GM12878 (cell line): ENCODE results near the gene DTX4. TPM values are rescaled to one million over a fixed set of nuclear protein-coding genes. Genes with fewer than 3 reads are reported as not detected.

Experiments
- ATAC-seq: fragments of 200-7000 bp; cut with Tn5 transposase; 3 replicates; pipeline ENCODE4 v1.9.1; 2020; ENCODE audit warnings: mild to moderate bottlenecking, moderate library complexity
- BruUV-seq: library from RNA; stranded (reverse); fragments of 400-500 nt; replicated peaks from 2 replicates; lab custom pipeline; 2021; lab: Mats Ljungman, UMichigan
- CTCF ChIA-PET: fragments of 300-600 bp; sonication (Branson Sonifier 250); formaldehyde crosslinking; extraction: SDS; loops from one replicate; lab custom pipeline; 2021; ENCODE audit warnings: inconsistent platforms; lab: Yijun Ruan, JAX
- POLR2A ChIA-PET: fragments of 350-600 bp; formaldehyde crosslinking; extraction: SDS; loops from one replicate; lab custom pipeline; 2021; ENCODE audit warnings: inconsistent platforms; lab: Charles Lee
- RAD21 ChIA-PET: fragments of 300-600 bp; sonication (Branson Sonifier 250); formaldehyde crosslinking; loops from one replicate; lab custom pipeline; 2023; ENCODE audit warnings: antibody characterized with exemption; ENCODE audit not compliant: unreplicated experiment; lab: Charles Lee
- SMC1A ChIA-PET: fragments of 300-600 bp; sonication (Branson Sonifier 250); formaldehyde crosslinking; loops from one replicate; lab custom pipeline; 2023; ENCODE audit not compliant: unreplicated experiment, uncharacterized antibody; lab: Charles Lee
- DNase-seq: peaks from one replicate; pipeline ENCODE4 v3.0.0-alpha.2; 2011; ENCODE audit warnings: low read depth, low spot score
- FAIRE-seq: peaks from 3 replicates; lab custom pipeline; 2011; peaks lifted over from hg19 to GRCh38; lab: Jason Lieb, UNC
- H2AFZ ChIP-seq: 2 replicates; pipeline ENCODE4 v1.6.0; 2011; ENCODE audit warnings: low read depth, low read length, control low read depth; ENCODE audit not compliant: control insufficient read depth
- H3K27ac ChIP-seq: 2 replicates; pipeline ENCODE4 v1.5.1; 2011; ENCODE audit warnings: control low read depth; ENCODE audit not compliant: control insufficient read depth, insufficient read depth
- H3K27me3 ChIP-seq, 2 experiments: replicated peaks in 1 of 2; 2 replicates each; pipeline versions ENCODE4 v1.6.0 to v1.6.1; 2011; ENCODE audit warnings: low read length in 1 of 2; ENCODE audit not compliant: control insufficient read depth in 2 of 2, insufficient read depth in 2 of 2
- H3K36me3 ChIP-seq, 2 experiments: 2 replicates each; pipeline ENCODE4 v1.5.1; 2011; ENCODE audit warnings: low read length in 1 of 2; ENCODE audit not compliant: control insufficient read depth in 2 of 2, insufficient read depth in 2 of 2
- H3K4me1 ChIP-seq: 2 replicates; pipeline ENCODE4 v1.6.1; 2011; ENCODE audit warnings: mild to moderate bottlenecking, low read length, moderate library complexity, mixed read lengths; ENCODE audit not compliant: control insufficient read depth, insufficient read depth
- H3K4me2 ChIP-seq: 2 replicates; pipeline ENCODE4 v1.6.0; 2011; ENCODE audit warnings: control low read depth; ENCODE audit not compliant: control insufficient read depth, insufficient read depth
- H3K4me3 ChIP-seq: fragments of 200-600 bp; sonication (generic); 2 replicates; pipeline ENCODE4 v1.5.1; 2016
- H3K79me2 ChIP-seq: 2 replicates; pipeline ENCODE4 v1.6.0; 2011; ENCODE audit warnings: low read length; ENCODE audit not compliant: control insufficient read depth, insufficient read depth
- H3K9ac ChIP-seq: 2 replicates; pipeline ENCODE4 v1.8.0; 2011; ENCODE audit warnings: low read length, control low read depth, mixed read lengths; ENCODE audit not compliant: control insufficient read depth, insufficient read depth
- H3K9me3 ChIP-seq: replicated peaks from 3 replicates; pipeline ENCODE4 v1.5.1; 2011; ENCODE audit warnings: mild to moderate bottlenecking, low read length; ENCODE audit not compliant: control insufficient read depth, insufficient read depth
- H4K20me1 ChIP-seq: 2 replicates; pipeline ENCODE4 v1.6.0; 2011; ENCODE audit not compliant: control insufficient read depth, insufficient read depth
- BHLHE40 ChIP-seq, 2 experiments: fragments of 450-650 bp in 1 of 2; IDR thresholded peaks; 2 replicates each; pipeline ENCODE4 v1.6.1; 2011 to 2017; ENCODE audit warnings: low read depth in 2 of 2, borderline replicate concordance in 1 of 2, improper control_type of control experiment in 1 of 2, low read length in 1 of 2, mild to moderate bottlenecking in 1 of 2
- CBFB ChIP-seq: IDR thresholded peaks from 2 replicates; pipeline ENCODE4 v1.6.1; 2016; ENCODE audit warnings: antibody characterized with exemption, low read depth
- CHD2 ChIP-seq: IDR thresholded peaks from 2 replicates; pipeline ENCODE4 v1.6.1; 2011; ENCODE audit warnings: low read depth, low read length, improper control_type of control experiment, borderline replicate concordance
- HDAC2 ChIP-seq: fragments of 200-600 bp; sonication (generic); IDR thresholded peaks from 2 replicates; pipeline ENCODE4 v1.6.1; 2017
- IRF4 ChIP-seq: IDR thresholded peaks from 2 replicates; pipeline ENCODE4 v1.6.1; 2011; ENCODE audit warnings: low read depth, low read length
- MEF2A ChIP-seq: IDR thresholded peaks from 2 replicates; pipeline ENCODE4 v1.6.1; 2011; ENCODE audit warnings: low read depth, mild to moderate bottlenecking, low read length, moderate library complexity; ENCODE audit not compliant: insufficient read depth
- NFYB ChIP-seq: IDR thresholded peaks from 2 replicates; pipeline ENCODE4 v1.6.1; 2011; ENCODE audit warnings: low read depth, mild to moderate bottlenecking, low read length, improper control_type of control experiment, moderate library complexity; ENCODE audit not compliant: insufficient read depth
- PAX5 ChIP-seq: IDR thresholded peaks from 2 replicates; pipeline ENCODE4 v1.6.1; 2011; ENCODE audit warnings: low read depth, low read length, borderline replicate concordance
- POLR2A ChIP-seq: IDR thresholded peaks from 2 replicates; pipeline ENCODE4 v1.6.1; 2011; ENCODE audit warnings: low read depth, mild to moderate bottlenecking, low read length
- POU2F2 ChIP-seq: IDR thresholded peaks from 3 replicates; pipeline ENCODE4 v1.6.1; 2011; ENCODE audit warnings: low read depth, mild to moderate bottlenecking, low read length, borderline replicate concordance
- SREBF2 ChIP-seq: IDR thresholded peaks from 2 replicates; pipeline ENCODE4 v1.6.1; 2012; ENCODE audit warnings: mild to moderate bottlenecking, low read length
- TCF3 ChIP-seq: IDR thresholded peaks from 2 replicates; pipeline ENCODE4 v1.6.1; 2012; ENCODE audit warnings: low read depth, mild to moderate bottlenecking, low read length, borderline replicate concordance; ENCODE audit not compliant: insufficient read depth
- YY1 ChIP-seq: IDR thresholded peaks from 2 replicates; pipeline ENCODE4 v1.6.1; 2011; ENCODE audit warnings: low read depth, mild to moderate bottlenecking, low read length
- WGBS: methylation state at CpG from one replicate; pipeline ENCODE4 v1.1.6; 2016; ENCODE audit warnings: low lambda C conversion rate; ENCODE audit not compliant: insufficient replicate concordance, insufficient coverage; ENCODE audit errors: missing lambda C conversion rate; 5-methylcytosine and 5-hydroxymethylcytosine counted together
- in situ Hi-C: fragments of 300-500 bp; cut with MboI; formaldehyde crosslinking; loops from 9 replicates; pipeline ENCODE4 v1.14.3; 2018; ENCODE audit warnings: mixed read lengths
- intact Hi-C: fragments of 100-400 bp; cut with micrococcal nuclease; formaldehyde crosslinking; loops from one replicate; pipeline ENCODE4 v1.14.2; 2022; ENCODE audit not compliant: unreplicated experiment
- polyA plus RNA-seq, 11 experiments: library from polyadenylated mRNA; depleted of rRNA in 4 of 11; unstranded in 6 of 11; stranded (reverse) in 5 of 11; fragments of >200 nt; fragmentation: Nextera tagmentation in 4 of 11; fragmentation: Illumina TruSeq in 1 of 11; extraction: Ambion mirVana in 4 of 11; extraction: Trizol in 1 of 11; gene quantifications; 1 replicate in 1 of 11; 2 replicates in 10 of 11; pipeline versions ENCODE4 v1.2.1 to v1.2.3, GENCODE V29; 2011 to 2016; ENCODE audit warnings: inconsistent platforms in 2 of 11, missing spikeins in 2 of 11, low read depth in 1 of 11
- total RNA-seq, 4 experiments: library from RNA; depleted of rRNA in 3 of 4; stranded (reverse); fragments of >200 nt in 3 of 4; fragmentation: Illumina TruSeq in 1 of 4; extraction: Trizol in 1 of 4; gene quantifications; 2 replicates each; pipeline versions ENCODE4 v1.2.1 to v1.2.3, GENCODE V29; 2013 to 2021
- TF ChIP-seq, protein P1 (sequence below): IDR thresholded peaks from 2 replicates; pipeline ENCODE4 v1.6.1; 2012; ENCODE audit warnings: low read depth, low read length, improper control_type of control experiment

The DTX4 gene
- total and polyA plus RNA-seq, 10 of the 15 experiments (the other 5 are each of a cell fraction or from before 2014, with no cell fraction given): 3.8 to 25.8 (median 10.5) TPM

DNA sequence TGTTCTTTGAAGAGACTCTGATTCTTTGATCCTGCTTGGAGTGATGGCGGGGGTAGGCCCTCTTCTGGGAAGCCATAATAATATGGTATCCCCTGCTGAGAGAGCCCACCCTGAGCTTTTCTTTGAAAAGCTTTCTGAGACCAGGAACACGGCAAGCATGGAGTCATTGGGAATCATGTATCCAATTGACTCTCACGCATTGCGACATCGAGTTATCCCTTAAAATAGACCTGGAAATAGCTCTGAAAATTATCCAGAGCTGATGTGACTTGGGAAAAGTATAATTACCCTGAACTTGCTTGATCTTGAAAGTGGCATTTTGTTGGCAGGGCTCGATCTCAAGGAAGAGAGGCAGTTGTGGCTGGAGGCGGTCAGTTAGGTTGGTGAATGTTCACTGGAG is 77.6 kb downstream of the DTX4 start:
- intact Hi-C loops: no loop called here
- no peak overlapping the region for H3K4me3 ChIP-seq
- ChIA-PET RAD21 (no interaction called here), CTCF (interaction anchor here (1.2 kb wide), 1 partner anchor 43 kb away, joined by 3 read pairs; no protein-coding TSS in a partner anchor), POLR2A (interaction anchor here (0.6 kb wide), 1 partner anchor 1215 kb away, joined by 5 read pairs; no protein-coding TSS in a partner anchor), SMC1A (interaction anchor here (0.9 to 1.1 kb wide), 4 partner anchors 26 to 51 kb away, joined by 3 to 5 read pairs (median 3); no protein-coding TSS in a partner anchor)
- FAIRE-seq (no peak), DNase-seq (no peak), ATAC-seq (no peak)
- H3K36me3 ChIP-seq: no peaks in the 10 kb centered on the region
- no peak overlapping the region for H3K27ac ChIP-seq
- BruUV-seq: no TSS peak
- H3K9me3 ChIP-seq: no peaks in the 10 kb centered on the region; the same call in 2 of the 3 replicates
- no peaks in the 10 kb centered on the region for H3K27me3 ChIP-seq
- H3K4me2 ChIP-seq: no peak overlapping the region
- no peak overlapping the region for H3K9ac ChIP-seq
- H3K79me2 ChIP-seq: no peaks in the 10 kb centered on the region
- H4K20me1 ChIP-seq: no peaks in the 10 kb centered on the region
- 84% methylated on average over 7 of the region's 7 CpGs for WGBS
- TF ChIP-seq TCF3 (no peak), BHLHE40 (IDR thresholded peaks at IDR 0.05; ENCODE audit: borderline replicate concordance in 1 of 2, low read depth in 2 of 2, low read length in 1 of 2) (no peak), PAX5 (no peak), POU2F2 (no peak), MEF2A (no peak), CBFB (no peak), SREBF2 (no peak), HDAC2 (no peak), NFYB (no peak), IRF4 (no peak), POLR2A (no peak), CHD2 (no peak), YY1 (no peak)
- TF ChIP-seq, protein P1, sequence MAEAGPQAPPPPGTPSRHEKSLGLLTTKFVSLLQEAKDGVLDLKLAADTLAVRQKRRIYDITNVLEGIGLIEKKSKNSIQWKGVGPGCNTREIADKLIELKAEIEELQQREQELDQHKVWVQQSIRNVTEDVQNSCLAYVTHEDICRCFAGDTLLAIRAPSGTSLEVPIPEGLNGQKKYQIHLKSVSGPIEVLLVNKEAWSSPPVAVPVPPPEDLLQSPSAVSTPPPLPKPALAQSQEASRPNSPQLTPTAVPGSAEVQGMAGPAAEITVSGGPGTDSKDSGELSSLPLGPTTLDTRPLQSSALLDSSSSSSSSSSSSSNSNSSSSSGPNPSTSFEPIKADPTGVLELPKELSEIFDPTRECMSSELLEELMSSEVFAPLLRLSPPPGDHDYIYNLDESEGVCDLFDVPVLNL: no peak
- TF ChIP-seq, all 136 proteins: peak for 0
- H3K4me1 ChIP-seq: no peaks in the 10 kb centered on the region
- in situ Hi-C loops: no loop called here
- H2AFZ ChIP-seq: no peak overlapping the region
